ENCODE data around the gene IL4I1. TPM values are rescaled to one million over a fixed set of nuclear protein-coding genes. Genes with fewer than 3 reads are reported as not detected.

Gene IL4I1
- total and polyA plus RNA-seq, 2 donors (not counting 1 experiment from before 2014, with no cell fraction given), result 0.48 to 3.1 TPM

DNA sequence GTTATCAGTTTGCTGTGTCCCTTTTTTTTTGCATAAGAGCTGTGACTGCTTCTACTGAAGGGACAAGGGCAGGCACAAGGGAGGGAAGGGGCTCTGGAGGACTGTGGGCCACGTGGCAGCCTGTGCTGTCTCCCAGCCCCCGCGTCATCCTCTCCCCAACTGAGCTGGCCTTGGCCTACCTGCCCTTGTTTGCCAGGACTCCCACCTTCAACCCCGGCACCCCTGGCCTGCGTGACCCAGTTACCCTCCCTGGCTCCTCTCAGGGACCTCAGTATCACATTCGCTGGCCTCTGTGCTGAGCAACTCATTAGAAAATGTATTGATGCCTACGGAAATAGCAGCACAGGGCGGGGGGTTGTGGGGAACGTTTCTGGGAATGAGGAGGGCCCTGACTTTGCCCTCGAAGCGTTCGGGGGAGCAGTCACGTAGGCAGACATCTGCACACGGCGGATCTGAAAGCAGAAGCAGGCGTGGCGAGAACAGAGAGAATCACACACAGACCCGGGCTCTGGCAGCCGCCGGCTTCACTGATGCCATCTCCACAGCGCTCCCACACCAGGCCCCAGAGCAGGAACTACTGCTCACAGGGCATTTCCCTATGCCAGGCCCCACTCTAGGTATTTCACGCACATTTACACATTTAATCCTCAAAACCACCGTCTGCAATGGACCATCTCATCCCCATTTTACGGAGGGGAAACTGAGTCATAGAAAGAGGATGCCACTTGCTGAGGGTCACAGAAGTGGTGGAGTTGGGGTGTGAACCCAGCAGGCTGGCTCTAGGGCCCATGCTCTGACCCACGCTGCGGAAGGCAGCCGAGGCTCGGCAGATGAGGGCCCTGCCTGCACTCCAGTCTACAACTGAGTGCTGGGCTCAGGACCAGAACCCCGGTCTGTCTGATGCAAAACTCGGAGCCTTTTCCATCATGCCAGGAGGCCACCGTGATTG is 26.6 kb upstream of the IL4I1 start:
- peak overlapping the region; percentile 61 for H3K27ac Mint-ChIP-seq

More for the DNA sequence above, 26.6 kb upstream of the IL4I1 start:
- Histone ChIP-seq H3K27me3 (replicated peaks in 1 of 4; ENCODE audit: control extremely low read depth in 1 of 4, control insufficient read depth in 3 of 4, insufficient read depth in 4 of 4, low read length in 3 of 4) (no peaks in the 10 kb centered on the region), H3K79me2 (ENCODE audit: control insufficient read depth, insufficient read depth, low read length) (peaks cover 97% of the 10 kb centered on the region), H3K9ac (ENCODE audit: low read length) (no peak overlapping the region), H3K4me2 (replicated peaks; ENCODE audit: low read depth, low read length, poor library complexity, severe bottlenecking) (no peak overlapping the region), H3K27ac (ENCODE audit: low read length in 2 of 2) (no peak overlapping the region), H3K4me3 (ENCODE audit: control extremely low read depth in 1 of 5, extremely low read depth in 1 of 5, insufficient read depth in 1 of 5, low read depth in 2 of 5, low read length in 4 of 5) (no peak overlapping the region), H3K9me3 (ENCODE audit: control extremely low read depth in 1 of 3, control insufficient read depth in 2 of 3, insufficient read depth in 1 of 3, low read length in 2 of 3) (no peaks in the 10 kb centered on the region), H4K20me1 (ENCODE audit: control insufficient read depth, insufficient read depth, low read length, poor library complexity, severe bottlenecking) (peaks cover 90% of the 10 kb centered on the region), H2AFZ (ENCODE audit: insufficient read depth, low read depth, low read length, poor library complexity, severe bottlenecking) (no peak overlapping the region), H3K36me3 (replicated peaks in 1 of 2; ENCODE audit: control extremely low read depth in 1 of 2, control insufficient read depth in 1 of 2, extremely low read depth in 1 of 2, insufficient read depth in 2 of 2, low read length in 1 of 2) (peaks cover 1 to 49% of the 10 kb centered on the region in 2 experiments), H3K4me1 (ENCODE audit: control insufficient read depth in 2 of 2, insufficient read depth in 2 of 2, low read length in 2 of 2) (peaks cover 12 to 28% of the 10 kb centered on the region in 2 donors)
- ChIA-PET POLR2A (interaction anchor here (0.6 kb wide), 1 partner anchor 438 kb away, joined by 3 read pairs; no protein-coding TSS in a partner anchor), CTCF (no interaction called here)
- 86% methylated on average over 28 of the region's 31 CpGs for WGBS (ENCODE audit: insufficient coverage)
- intact Hi-C loops (cut with micrococcal nuclease), result loop anchor here (10.0 kb wide), 1 partner anchor 881 kb away; no protein-coding TSS in a partner anchor
- peaks cover 56% of the 10 kb centered on the region for H3K4me1 Mint-ChIP-seq
- peak overlapping the region; percentile 13 for H3K4me3 Mint-ChIP-seq
- TF ChIP-seq, protein P1, sequence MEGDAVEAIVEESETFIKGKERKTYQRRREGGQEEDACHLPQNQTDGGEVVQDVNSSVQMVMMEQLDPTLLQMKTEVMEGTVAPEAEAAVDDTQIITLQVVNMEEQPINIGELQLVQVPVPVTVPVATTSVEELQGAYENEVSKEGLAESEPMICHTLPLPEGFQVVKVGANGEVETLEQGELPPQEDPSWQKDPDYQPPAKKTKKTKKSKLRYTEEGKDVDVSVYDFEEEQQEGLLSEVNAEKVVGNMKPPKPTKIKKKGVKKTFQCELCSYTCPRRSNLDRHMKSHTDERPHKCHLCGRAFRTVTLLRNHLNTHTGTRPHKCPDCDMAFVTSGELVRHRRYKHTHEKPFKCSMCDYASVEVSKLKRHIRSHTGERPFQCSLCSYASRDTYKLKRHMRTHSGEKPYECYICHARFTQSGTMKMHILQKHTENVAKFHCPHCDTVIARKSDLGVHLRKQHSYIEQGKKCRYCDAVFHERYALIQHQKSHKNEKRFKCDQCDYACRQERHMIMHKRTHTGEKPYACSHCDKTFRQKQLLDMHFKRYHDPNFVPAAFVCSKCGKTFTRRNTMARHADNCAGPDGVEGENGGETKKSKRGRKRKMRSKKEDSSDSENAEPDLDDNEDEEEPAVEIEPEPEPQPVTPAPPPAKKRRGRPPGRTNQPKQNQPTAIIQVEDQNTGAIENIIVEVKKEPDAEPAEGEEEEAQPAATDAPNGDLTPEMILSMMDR (IDR thresholded peaks at IDR 0.05), result no peak
- TF ChIP-seq EZH2 (IDR thresholded peaks at IDR 0.05; ENCODE audit: borderline replicate concordance, insufficient read depth, low read depth, low read length, poor library complexity, severe bottlenecking), result no peak
- no peaks in the 10 kb centered on the region for H3K27me3 Mint-ChIP-seq
- no peaks in the 10 kb centered on the region for H3K9me3 Mint-ChIP-seq (ENCODE audit: insufficient read depth)
- DNase-seq, result no peak
- peak; percentile 34 for ATAC-seq (ENCODE audit: low read depth)

All from B cell (primary cell).